Measurements from ENCODE around the gene OR2T8. TPM values are rescaled to one million over a fixed set of nuclear protein-coding genes. Genes with fewer than 3 reads are reported as not detected.
A peak's percentile ranks its signal among the peaks of the same experiment; 100 is the strongest.

Gene OR2T8
- total RNA-seq, 1 experiment from 2014 or later = not detected

GRCh38 chr1:247904122-247904521 lies 15.9 kb upstream of the OR2T8 start:
- no peaks in the 10 kb centered on the region for H3K79me1 ChIP-seq (ENCODE audit: insufficient read depth, low read depth, low read length, poor library complexity, severe bottlenecking)
- H2BK5ac ChIP-seq (ENCODE audit: insufficient read length, low read length) = no peak overlapping the region
- Mint-ChIP-seq H3K4me3 (no peak overlapping the region), H3K9me3 (peaks cover 75 to 79% of the 10 kb centered on the region in 2 experiments), H3K36me3 (ENCODE audit: insufficient read depth in 1 of 3, low read depth in 3 of 3) (peaks cover 12 to 43% (median 14%) of the 10 kb centered on the region in 3 experiments), H3K4me1 (peaks cover 20 to 22% of the 10 kb centered on the region in 2 experiments), H3K27ac (peak overlapping the region in 1 of 3 experiments; percentile 27; a peak in 1 of 7 replicates), H3K27me3 (ENCODE audit: low read depth) (no peaks in the 10 kb centered on the region; the same call in 1 of the 2 replicates)
- H3K23me2 ChIP-seq (ENCODE audit: insufficient read length, low read depth, low read length, poor library complexity, severe bottlenecking) = no peaks in the 10 kb centered on the region
- H3K9me3 ChIP-seq (ENCODE audit: control insufficient read depth, low read depth, low read length) = no peaks in the 10 kb centered on the region
- H3K14ac ChIP-seq (ENCODE audit: insufficient read depth, low read length) = no peak overlapping the region
- no peak overlapping the region for H3T11ph ChIP-seq (ENCODE audit: low read length)
- H3K4me1 ChIP-seq (ENCODE audit: insufficient read depth, low read length) = no peaks in the 10 kb centered on the region; the same call in 1 of the 2 replicates
- H3K23ac ChIP-seq (ENCODE audit: insufficient read length, low read depth, low read length) = no peak overlapping the region
- H3K4me2 ChIP-seq (ENCODE audit: insufficient read depth, insufficient read length, low read length) = no peak overlapping the region
- no peak overlapping the region for H3K9ac ChIP-seq (ENCODE audit: extremely low read depth, insufficient read length, low read length)
- H2AK5ac ChIP-seq (ENCODE audit: insufficient read length, low read length) = no peak overlapping the region
- H4K20me1 ChIP-seq (ENCODE audit: control insufficient read depth, insufficient read depth, insufficient read length) = no peaks in the 10 kb centered on the region
- WGBS (ENCODE audit: extremely low coverage, insufficient read length, low lambda C conversion rate) = no CpG with 5 or more reads among the region's 6 CpGs
- no peak overlapping the region for H3K18ac ChIP-seq (ENCODE audit: insufficient read length, low read depth, low read length)
- no peak overlapping the region for H2BK20ac ChIP-seq (ENCODE audit: low read depth, low read length, poor library complexity, severe bottlenecking)
- no peaks in the 10 kb centered on the region for H3K79me2 ChIP-seq (ENCODE audit: insufficient read depth, low read length)
- no peaks in the 10 kb centered on the region for H3K27me3 ChIP-seq (ENCODE audit: insufficient read depth, low read length)
- H2AFZ ChIP-seq (ENCODE audit: low read length) = no peak overlapping the region
- TF ChIP-seq, protein P1, sequence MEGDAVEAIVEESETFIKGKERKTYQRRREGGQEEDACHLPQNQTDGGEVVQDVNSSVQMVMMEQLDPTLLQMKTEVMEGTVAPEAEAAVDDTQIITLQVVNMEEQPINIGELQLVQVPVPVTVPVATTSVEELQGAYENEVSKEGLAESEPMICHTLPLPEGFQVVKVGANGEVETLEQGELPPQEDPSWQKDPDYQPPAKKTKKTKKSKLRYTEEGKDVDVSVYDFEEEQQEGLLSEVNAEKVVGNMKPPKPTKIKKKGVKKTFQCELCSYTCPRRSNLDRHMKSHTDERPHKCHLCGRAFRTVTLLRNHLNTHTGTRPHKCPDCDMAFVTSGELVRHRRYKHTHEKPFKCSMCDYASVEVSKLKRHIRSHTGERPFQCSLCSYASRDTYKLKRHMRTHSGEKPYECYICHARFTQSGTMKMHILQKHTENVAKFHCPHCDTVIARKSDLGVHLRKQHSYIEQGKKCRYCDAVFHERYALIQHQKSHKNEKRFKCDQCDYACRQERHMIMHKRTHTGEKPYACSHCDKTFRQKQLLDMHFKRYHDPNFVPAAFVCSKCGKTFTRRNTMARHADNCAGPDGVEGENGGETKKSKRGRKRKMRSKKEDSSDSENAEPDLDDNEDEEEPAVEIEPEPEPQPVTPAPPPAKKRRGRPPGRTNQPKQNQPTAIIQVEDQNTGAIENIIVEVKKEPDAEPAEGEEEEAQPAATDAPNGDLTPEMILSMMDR (conservative IDR thresholded peaks at IDR 0.05) = no peak
- H2BK120ac ChIP-seq (ENCODE audit: low read depth, low read length, poor library complexity, severe bottlenecking) = no peak overlapping the region
- H4K91ac ChIP-seq (ENCODE audit: insufficient read length, low read depth, low read length) = no peak overlapping the region
- H2BK12ac ChIP-seq (ENCODE audit: insufficient read length, low read depth, low read length) = no peak overlapping the region
- H4K8ac ChIP-seq (replicated peaks; ENCODE audit: insufficient read length, low read depth, low read length) = no peak overlapping the region
- no peak overlapping the region for H3K4ac ChIP-seq (ENCODE audit: low read depth, low read length)
- no peak overlapping the region for H2BK15ac ChIP-seq (ENCODE audit: low read depth, low read length)
- no peak overlapping the region for H3K56ac ChIP-seq (ENCODE audit: insufficient read length, low read depth, low read length)
- H4K5ac ChIP-seq (ENCODE audit: insufficient read length, low read depth, low read length) = no peak overlapping the region
- no peak for DNase-seq
- no peak overlapping the region for H3K27ac ChIP-seq (ENCODE audit: insufficient read length, low read depth, low read length)
